NCI-H1092 (cell line): ENCODE data around the gene RASSF7.
"Not testable (repeated sequence)": the region's sequence is repeated elsewhere in the genome, so short reads cannot be mapped to it uniquely, and the experiment has no call there.

Experiments
- DNase-seq: peaks from one replicate; lab custom pipeline; 2025; lab: John Stamatoyannopoulos, UW

RASSF7 gene

GRCh38 chr11:560305-561147 lies at the start of gene RASSF7, which contains the start of gene LMNTD2:
TSS of gene RASSF7 (plus strand) at chr11:560970. CDS start at chr11:561769, 799 bp downstream.
TSS of gene LMNTD2 (minus strand) at chr11:560738. CDS start at chr11:560716, 22 bp downstream.
- peak; percentile 79 for DNase-seq

- no peak for DNase-seq
These were observed 47.8 kb upstream of the RASSF7 start for GRCh38 chr11:512761-513595.

GRCh38 chr11:514606-515005 lies 46.2 kb upstream of the RASSF7 start:
- no peak for DNase-seq

GRCh38 chr11:515131-515530 lies 45.6 kb upstream of the RASSF7 start:
- no peak for DNase-seq

- no peak for DNase-seq
These were observed 44.4 kb upstream of the RASSF7 start for GRCh38 chr11:516400-516799.

GRCh38 chr11:516918-517685 lies 43.7 kb upstream of the RASSF7 start:
- DNase-seq, result not testable (repeated sequence)

GRCh38 chr11:518463-519202 lies 42.1 kb upstream of the RASSF7 start:
- no peak for DNase-seq

- DNase-seq, result no peak
These were observed 40.2 kb upstream of the RASSF7 start for GRCh38 chr11:520428-521176.

GRCh38 chr11:521177-521688 lies 39.5 kb upstream of the RASSF7 start:
- no peak for DNase-seq

- DNase-seq, result no peak
These were observed 34.6 kb upstream of the RASSF7 start for GRCh38 chr11:526192-526591.

- no peak for DNase-seq
These were observed 32.5 kb upstream of the RASSF7 start for GRCh38 chr11:528166-528814.

GRCh38 chr11:528815-529727 lies 31.7 kb upstream of the RASSF7 start:
- no peak for DNase-seq

GRCh38 chr11:529728-530411 lies 30.9 kb upstream of the RASSF7 start:
- DNase-seq, result no peak

- no peak for DNase-seq
These were observed 29.6 kb upstream of the RASSF7 start for GRCh38 chr11:530960-531831.

- no peak for DNase-seq
These were observed 28.7 kb upstream of the RASSF7 start for GRCh38 chr11:531919-532526.

- DNase-seq, result no peak
These were observed 28.2 kb upstream of the RASSF7 start for GRCh38 chr11:532527-532985.
